ENCODE measurements around the gene RAB43.
A peak's percentile ranks its signal among the peaks of the same experiment; 100 is the strongest.

Gene RAB43

GRCh38 chr3:129122412-129123011, 908 bp upstream of the RAB43 start:
- Histone ChIP-seq H3K27me3 (replicated peaks) (no peaks in the 10 kb centered on the region), H3K27ac (no peak overlapping the region), H3K36me3 (replicated peaks) (peaks cover 3% of the 10 kb centered on the region), H3K4me3 (ENCODE audit: low read depth, low read length) (peak overlapping the region; percentile 84)
- in situ Hi-C loops (cut with HindIII; ENCODE audit: low pct_ligation_motif_present, low sequenced_read_pairs), result no loop called here
- no peak for DNase-seq
- no peak for TF ChIP-seq CTCF (IDR thresholded peaks at IDR 0.05; ENCODE audit: low read depth, low read length, missing control alignments)

- no peak for DNase-seq
- Histone ChIP-seq H3K36me3 (replicated peaks) (peaks cover 5% of the 10 kb centered on the region), H3K27ac (peak overlapping the region; percentile 22), H3K4me3 (ENCODE audit: low read depth, low read length) (peak overlapping the region; percentile 84), H3K27me3 (replicated peaks) (no peaks in the 10 kb centered on the region)
- TF ChIP-seq CTCF (IDR thresholded peaks at IDR 0.05; ENCODE audit: low read depth, low read length, missing control alignments), result no peak
- in situ Hi-C loops (cut with HindIII; ENCODE audit: low pct_ligation_motif_present, low sequenced_read_pairs), result no loop called here
Observed at GRCh38 chr3:129121016-129121791, 400 bp downstream of the RAB43 start.

GRCh38 chr3:129120254-129121004, 1.2 kb downstream of the RAB43 start:
- Histone ChIP-seq H3K27ac (peak overlapping the region; percentile 22), H3K36me3 (replicated peaks) (peaks cover 7% of the 10 kb centered on the region), H3K4me3 (ENCODE audit: low read depth, low read length) (peak overlapping the region; percentile 84), H3K27me3 (replicated peaks) (no peaks in the 10 kb centered on the region)
- DNase-seq, result peak; percentile 87
- peak; percentile 50 for TF ChIP-seq CTCF (IDR thresholded peaks at IDR 0.05; ENCODE audit: low read depth, low read length, missing control alignments)
- in situ Hi-C loops (cut with HindIII; ENCODE audit: low pct_ligation_motif_present, low sequenced_read_pairs), result no loop called here

- Histone ChIP-seq H3K27ac (no peak overlapping the region), H3K4me3 (ENCODE audit: low read depth, low read length) (peak overlapping the region; percentile 84), H3K36me3 (replicated peaks) (peaks cover 11% of the 10 kb centered on the region), H3K27me3 (replicated peaks) (no peaks in the 10 kb centered on the region)
- DNase-seq, result no peak
- in situ Hi-C loops (cut with HindIII; ENCODE audit: low pct_ligation_motif_present, low sequenced_read_pairs), result no loop called here
- no peak for TF ChIP-seq CTCF (IDR thresholded peaks at IDR 0.05; ENCODE audit: low read depth, low read length, missing control alignments)
Observed at GRCh38 chr3:129119365-129120100, 2.1 kb downstream of the RAB43 start.

GRCh38 chr3:129118745-129119144, 2.9 kb downstream of the RAB43 start:
- Histone ChIP-seq H3K36me3 (replicated peaks) (peaks cover 13% of the 10 kb centered on the region), H3K27me3 (replicated peaks) (no peaks in the 10 kb centered on the region), H3K27ac (no peak overlapping the region), H3K4me3 (ENCODE audit: low read depth, low read length) (no peak overlapping the region)
- no peak for TF ChIP-seq CTCF (IDR thresholded peaks at IDR 0.05; ENCODE audit: low read depth, low read length, missing control alignments)
- DNase-seq, result no peak
- in situ Hi-C loops (cut with HindIII; ENCODE audit: low pct_ligation_motif_present, low sequenced_read_pairs), result no loop called here

Measured in brain microvascular endothelial cell (primary cell).